Panc1 (cell line): ENCODE results near the gene SLC7A6. TPM values are rescaled to one million over a fixed set of nuclear protein-coding genes. Genes with fewer than 3 reads are reported as not detected.

Source experiments
- ATAC-seq: fragments of 200-7000 bp; cut with Tn5 transposase; 2 replicates; pipeline ENCODE4 v1.9.1; 2020; ENCODE audit warnings: mild to moderate bottlenecking, moderate library complexity
- BruUV-seq: library from RNA; stranded (reverse); fragments of 400-500 nt; replicated peaks from 2 replicates; lab custom pipeline; 2021; lab: Mats Ljungman, UMichigan
- CTCF ChIA-PET: fragments of 300-600 bp; sonication (Branson Sonifier 250); formaldehyde crosslinking; loops from one replicate; lab custom pipeline; 2022; ENCODE audit warnings: antibody characterized with exemption; lab: Charles Lee
- POLR2A ChIA-PET: fragments of 300-600 bp; sonication (Branson Sonifier 250); formaldehyde crosslinking; loops from one replicate; lab custom pipeline; 2022; ENCODE audit warnings: antibody characterized with exemption; lab: Charles Lee
- DNase-seq: peaks from one replicate; pipeline ENCODE4 v3.0.0-alpha.2; 2010; ENCODE audit warnings: low read depth, low spot score
- H3K27ac ChIP-seq: 2 replicates; pipeline ENCODE4 v1.5.1; 2011; ENCODE audit warnings: mild to moderate bottlenecking, low read length, inconsistent platforms
- H3K27me3 ChIP-seq: fragments of 200-500 bp; sonication (Bioruptor generic); 2 replicates; pipeline ENCODE4 v1.6.0; 2014; ENCODE audit warnings: low read length, inconsistent platforms; ENCODE audit not compliant: control insufficient read depth, insufficient read depth
- H3K36me3 ChIP-seq: fragments of 200-500 bp; sonication (Bioruptor generic); 2 replicates; pipeline ENCODE4 v1.5.1; 2014; ENCODE audit warnings: inconsistent platforms, mild to moderate bottlenecking, low read length, moderate library complexity; ENCODE audit not compliant: control insufficient read depth, insufficient read depth
- H3K4me1 ChIP-seq: 2 replicates; pipeline ENCODE4 v1.5.1; 2011; ENCODE audit warnings: inconsistent platforms, mild to moderate bottlenecking, low read length, moderate library complexity; ENCODE audit not compliant: control insufficient read depth, insufficient read depth
- H3K4me3 ChIP-seq, 2 experiments: 2 replicates each; pipeline ENCODE4 v1.5.1; 2011 to 2012; ENCODE audit warnings: low read depth in 2 of 2, low read length in 2 of 2, mild to moderate bottlenecking in 2 of 2, inconsistent platforms in 1 of 2, moderate library complexity in 1 of 2
- H3K9me3 ChIP-seq: fragments of 200-500 bp; sonication (Bioruptor generic); 2 replicates; pipeline ENCODE4 v1.5.1; 2014; ENCODE audit warnings: low read depth, mild to moderate bottlenecking, inconsistent platforms, low read length, moderate library complexity; ENCODE audit not compliant: control insufficient read depth, insufficient read depth
- POLR2AphosphoS5 ChIP-seq: IDR thresholded peaks from 2 replicates; pipeline ENCODE4 v1.6.1; 2012; ENCODE audit warnings: mild to moderate bottlenecking, low read depth, low read length, moderate library complexity
- SIN3A ChIP-seq: IDR thresholded peaks from 2 replicates; pipeline ENCODE4 v1.6.1; 2012; ENCODE audit warnings: low read depth, mild to moderate bottlenecking, low read length, moderate library complexity, borderline replicate concordance; ENCODE audit not compliant: insufficient read depth
- TCF7L2 ChIP-seq: IDR thresholded peaks from 2 replicates; pipeline ENCODE4 v1.6.1; 2011; ENCODE audit warnings: mild to moderate bottlenecking, low read depth, low read length, inconsistent platforms
- in situ Hi-C: cut with HindIII; loops from 2 replicates; pipeline ENCODE4 v1.10.0; 2016; ENCODE audit warnings: low sequenced_read_pairs, low pct_unique_long_range_greater_than_20kb
- intact Hi-C: fragments of 100-400 bp; cut with micrococcal nuclease; formaldehyde crosslinking; loops from one replicate; pipeline ENCODE4 v1.10.0; 2022; ENCODE audit not compliant: unreplicated experiment
- total RNA-seq: library from RNA; stranded (reverse); gene quantifications from one replicate; pipeline ENCODE4 v1.2.1, GENCODE V29; 2021; ENCODE audit not compliant: unreplicated experiment
- TF ChIP-seq, protein P1 (sequence below): fragments of 450-650 bp; IDR thresholded peaks from 2 replicates; pipeline ENCODE4 v1.5.1; 2017; ENCODE audit warnings: mild to moderate bottlenecking
- TF ChIP-seq, protein P2 (sequence below), 2 experiments: IDR thresholded peaks; 2 replicates each; pipeline ENCODE4 v1.6.1; 2011 to 2012; ENCODE audit warnings: low read depth in 2 of 2, control low read depth in 1 of 2, low read length in 1 of 2, mild to moderate bottlenecking in 1 of 2, moderate library complexity in 1 of 2; ENCODE audit not compliant: insufficient read depth in 1 of 2

The SLC7A6 gene
- total RNA-seq, 1 experiment from 2014 or later = 58.9 TPM

DNA sequence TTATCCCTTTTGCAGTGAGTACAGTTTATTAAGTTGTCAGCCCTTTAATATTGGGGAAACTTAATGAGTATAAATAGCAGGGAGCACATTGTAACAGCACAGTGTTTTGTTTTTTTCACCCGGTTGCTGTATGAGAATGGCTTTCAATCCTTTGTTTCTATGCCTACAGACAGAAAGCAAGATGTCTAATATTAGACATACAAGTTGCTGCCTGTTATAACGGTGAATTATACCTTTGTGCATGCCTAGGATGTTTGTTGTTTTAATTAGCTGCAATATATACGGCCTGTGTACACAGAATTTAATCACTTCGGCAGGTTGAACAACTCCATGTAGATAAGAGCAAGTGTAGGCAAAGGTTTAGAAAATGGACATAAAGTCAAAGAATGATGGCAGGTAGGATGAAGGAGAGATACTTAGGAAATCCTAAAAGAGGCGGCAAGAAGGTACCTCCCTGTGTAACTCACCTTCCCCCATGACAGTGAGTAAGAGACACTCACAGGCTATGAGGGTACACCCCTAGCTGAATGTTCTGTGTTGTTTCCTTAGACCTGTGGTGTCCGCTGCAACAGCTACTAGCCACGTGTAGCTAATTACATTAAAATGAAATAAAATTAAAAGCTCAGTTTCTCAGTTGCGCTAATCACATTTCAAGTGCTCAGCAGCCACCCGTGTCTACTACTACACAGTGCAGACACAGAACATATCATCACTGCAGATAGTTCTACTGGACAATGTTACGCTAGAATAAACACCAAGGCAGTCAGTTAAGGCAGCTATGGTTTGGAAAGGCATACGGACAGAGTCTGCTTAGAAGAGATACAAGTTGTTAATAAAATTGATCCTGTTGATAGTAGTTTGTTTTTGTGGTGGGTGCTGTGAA lies 35.5 kb downstream of the SLC7A6 start:
- TF ChIP-seq TCF7L2 = no peak
- peak; percentile 43; the same call in 1 of the 2 replicates for TF ChIP-seq POLR2AphosphoS5
- ATAC-seq (peak; percentile 37), DNase-seq (no peak)
- H3K4me3 ChIP-seq = no peak overlapping the region
- BruUV-seq = TSS peak; percentile 47
- peaks cover 22% of the 10 kb centered on the region for H3K4me1 ChIP-seq
- in situ Hi-C loops (no loop called here), intact Hi-C loops (no loop called here)
- H3K27me3 ChIP-seq = no peaks in the 10 kb centered on the region
- H3K9me3 ChIP-seq = no peaks in the 10 kb centered on the region
- ChIA-PET CTCF (interaction anchor here (0.7 kb wide), 1 partner anchor 36 kb away, joined by 3 read pairs; no protein-coding TSS in a partner anchor), POLR2A (interaction anchor here (0.9 kb wide), 1 partner anchor 11 kb away, joined by 4 read pairs; the partner anchor contains the start of genes PRMT7 and SLC7A6OS)
- H3K36me3 ChIP-seq = peaks cover 8% of the 10 kb centered on the region
- H3K27ac ChIP-seq = 0 out of 2 replicates have a peak overlapping the region, but pooled peaks have one; percentile 15

DNA sequence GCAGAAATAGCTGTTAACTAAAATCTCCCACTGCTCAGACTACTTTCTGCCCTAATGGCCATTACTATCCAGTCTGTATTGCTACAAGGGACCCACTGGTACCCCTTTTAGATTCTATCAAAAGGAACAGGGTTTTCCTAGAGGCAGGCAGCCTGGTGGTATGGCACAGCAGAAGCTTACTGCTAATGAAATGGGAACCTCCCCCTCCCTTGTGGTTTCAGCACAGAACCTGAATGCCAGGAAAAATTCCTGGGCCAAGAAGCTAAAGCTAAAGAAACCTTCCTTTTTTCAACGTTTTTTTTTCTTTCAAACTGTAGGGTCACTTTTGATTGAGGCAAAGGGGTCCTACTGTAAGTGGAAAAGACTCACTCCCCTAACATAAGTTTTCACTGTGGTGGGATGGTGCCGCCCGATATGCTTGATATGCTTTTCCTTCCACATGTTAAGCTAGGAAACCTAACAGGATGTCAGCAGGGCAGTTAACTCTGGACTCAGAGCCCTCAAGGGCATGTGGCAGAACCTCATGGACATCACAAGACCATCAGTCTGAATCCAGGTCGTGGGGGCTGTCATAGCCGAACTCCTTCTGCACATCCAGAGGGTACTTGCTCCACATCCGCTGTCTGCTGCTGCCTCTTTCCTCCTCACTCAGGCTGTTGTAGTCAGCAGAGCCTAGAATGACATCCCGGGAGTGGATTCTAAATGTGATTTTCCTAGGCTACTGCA lies 36.6 kb downstream of the SLC7A6 start:
- BruUV-seq = no TSS peak
- in situ Hi-C loops = no loop called here
- H3K36me3 ChIP-seq = peaks cover 8% of the 10 kb centered on the region

DNA sequence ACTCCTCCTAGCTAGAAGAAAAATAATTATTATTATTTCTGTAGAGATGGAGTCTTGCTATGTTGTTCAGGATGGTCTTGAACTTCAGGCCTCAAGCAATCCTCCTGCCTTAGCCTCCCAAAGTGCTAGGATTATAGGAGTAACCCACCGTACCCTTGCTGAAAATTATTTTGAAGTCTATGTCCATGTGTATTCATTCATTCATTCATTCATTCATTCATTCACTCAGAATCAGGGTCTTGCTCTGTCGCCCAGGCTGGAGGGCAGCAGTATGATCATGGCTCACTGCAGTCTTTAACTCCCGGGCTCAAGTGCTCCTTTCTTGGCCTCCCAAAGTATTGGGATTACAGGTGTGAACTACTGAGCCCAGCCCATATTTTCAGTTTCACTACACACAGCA lies 42.3 kb downstream of the SLC7A6 start:
- Histone ChIP-seq H3K4me1 (peaks cover 6% of the 10 kb centered on the region), H3K9me3 (no peaks in the 10 kb centered on the region), H3K27ac (no peak overlapping the region), H3K4me3 (no peak overlapping the region), H3K36me3 (peaks cover 14% of the 10 kb centered on the region), H3K27me3 (no peaks in the 10 kb centered on the region)
- intact Hi-C loops (no loop called here), in situ Hi-C loops (no loop called here)
- TF ChIP-seq, protein P1, sequence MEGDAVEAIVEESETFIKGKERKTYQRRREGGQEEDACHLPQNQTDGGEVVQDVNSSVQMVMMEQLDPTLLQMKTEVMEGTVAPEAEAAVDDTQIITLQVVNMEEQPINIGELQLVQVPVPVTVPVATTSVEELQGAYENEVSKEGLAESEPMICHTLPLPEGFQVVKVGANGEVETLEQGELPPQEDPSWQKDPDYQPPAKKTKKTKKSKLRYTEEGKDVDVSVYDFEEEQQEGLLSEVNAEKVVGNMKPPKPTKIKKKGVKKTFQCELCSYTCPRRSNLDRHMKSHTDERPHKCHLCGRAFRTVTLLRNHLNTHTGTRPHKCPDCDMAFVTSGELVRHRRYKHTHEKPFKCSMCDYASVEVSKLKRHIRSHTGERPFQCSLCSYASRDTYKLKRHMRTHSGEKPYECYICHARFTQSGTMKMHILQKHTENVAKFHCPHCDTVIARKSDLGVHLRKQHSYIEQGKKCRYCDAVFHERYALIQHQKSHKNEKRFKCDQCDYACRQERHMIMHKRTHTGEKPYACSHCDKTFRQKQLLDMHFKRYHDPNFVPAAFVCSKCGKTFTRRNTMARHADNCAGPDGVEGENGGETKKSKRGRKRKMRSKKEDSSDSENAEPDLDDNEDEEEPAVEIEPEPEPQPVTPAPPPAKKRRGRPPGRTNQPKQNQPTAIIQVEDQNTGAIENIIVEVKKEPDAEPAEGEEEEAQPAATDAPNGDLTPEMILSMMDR = no peak
- TF ChIP-seq SIN3A = no peak
- no peak for TF ChIP-seq TCF7L2
- no peak for TF ChIP-seq POLR2AphosphoS5
- TF ChIP-seq, protein P2, sequence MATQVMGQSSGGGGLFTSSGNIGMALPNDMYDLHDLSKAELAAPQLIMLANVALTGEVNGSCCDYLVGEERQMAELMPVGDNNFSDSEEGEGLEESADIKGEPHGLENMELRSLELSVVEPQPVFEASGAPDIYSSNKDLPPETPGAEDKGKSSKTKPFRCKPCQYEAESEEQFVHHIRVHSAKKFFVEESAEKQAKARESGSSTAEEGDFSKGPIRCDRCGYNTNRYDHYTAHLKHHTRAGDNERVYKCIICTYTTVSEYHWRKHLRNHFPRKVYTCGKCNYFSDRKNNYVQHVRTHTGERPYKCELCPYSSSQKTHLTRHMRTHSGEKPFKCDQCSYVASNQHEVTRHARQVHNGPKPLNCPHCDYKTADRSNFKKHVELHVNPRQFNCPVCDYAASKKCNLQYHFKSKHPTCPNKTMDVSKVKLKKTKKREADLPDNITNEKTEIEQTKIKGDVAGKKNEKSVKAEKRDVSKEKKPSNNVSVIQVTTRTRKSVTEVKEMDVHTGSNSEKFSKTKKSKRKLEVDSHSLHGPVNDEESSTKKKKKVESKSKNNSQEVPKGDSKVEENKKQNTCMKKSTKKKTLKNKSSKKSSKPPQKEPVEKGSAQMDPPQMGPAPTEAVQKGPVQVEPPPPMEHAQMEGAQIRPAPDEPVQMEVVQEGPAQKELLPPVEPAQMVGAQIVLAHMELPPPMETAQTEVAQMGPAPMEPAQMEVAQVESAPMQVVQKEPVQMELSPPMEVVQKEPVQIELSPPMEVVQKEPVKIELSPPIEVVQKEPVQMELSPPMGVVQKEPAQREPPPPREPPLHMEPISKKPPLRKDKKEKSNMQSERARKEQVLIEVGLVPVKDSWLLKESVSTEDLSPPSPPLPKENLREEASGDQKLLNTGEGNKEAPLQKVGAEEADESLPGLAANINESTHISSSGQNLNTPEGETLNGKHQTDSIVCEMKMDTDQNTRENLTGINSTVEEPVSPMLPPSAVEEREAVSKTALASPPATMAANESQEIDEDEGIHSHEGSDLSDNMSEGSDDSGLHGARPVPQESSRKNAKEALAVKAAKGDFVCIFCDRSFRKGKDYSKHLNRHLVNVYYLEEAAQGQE (IDR thresholded peaks at IDR 0.05; ENCODE audit: insufficient read depth in 1 of 2, low read depth in 2 of 2, low read length in 1 of 2) = no peak
- no peak for DNase-seq
- no TSS peak for BruUV-seq
- POLR2A ChIA-PET = no interaction called here
- ATAC-seq = no peak
- CTCF ChIA-PET = no interaction called here

More for the DNA sequence above, 36.6 kb downstream of the SLC7A6 start:
- peak; percentile 19; the same call in 1 of the 2 replicates for TF ChIP-seq POLR2AphosphoS5
- no peak for TF ChIP-seq SIN3A
- Histone ChIP-seq H3K27ac (no peak overlapping the region), H3K9me3 (no peaks in the 10 kb centered on the region), H3K27me3 (no peaks in the 10 kb centered on the region), H3K4me1 (peaks cover 22% of the 10 kb centered on the region), H3K4me3 (no peak overlapping the region)
- ATAC-seq (no peak), DNase-seq (no peak)
- ChIA-PET CTCF (no interaction called here), POLR2A (interaction anchor here (0.9 kb wide), 1 partner anchor 10 kb away, joined by 4 read pairs; the partner anchor contains the start of genes PRMT7 and SLC7A6OS)
- intact Hi-C loops = no loop called here
